Measurements from ENCODE around the gene CHMP6.

CHMP6 gene

GRCh38 chr17:80970762-80971703, 20.6 kb upstream of the CHMP6 start:
- DNase-seq (ENCODE audit: low read depth in 1 of 2, low spot score in 1 of 2), result no peak

- DNase-seq (ENCODE audit: low read depth in 1 of 2, low spot score in 1 of 2), result no peak
These were observed 19.8 kb upstream of the CHMP6 start for GRCh38 chr17:80971704-80972304.

GRCh38 chr17:80976701-80977100, 14.9 kb upstream of the CHMP6 start:
- no peak for DNase-seq (ENCODE audit: low read depth in 1 of 2, low spot score in 1 of 2)

GRCh38 chr17:80977172-80977571, 14.5 kb upstream of the CHMP6 start:
- DNase-seq (ENCODE audit: low read depth in 1 of 2, low spot score in 1 of 2), result no peak

GRCh38 chr17:80978499-80979497, 12.8 kb upstream of the CHMP6 start:
- DNase-seq (ENCODE audit: low read depth in 1 of 2, low spot score in 1 of 2), result no peak

GRCh38 chr17:80979547-80980378, 11.9 kb upstream of the CHMP6 start:
- DNase-seq (ENCODE audit: low read depth in 1 of 2, low spot score in 1 of 2), result no peak

GRCh38 chr17:80980397-80981061, 11.1 kb upstream of the CHMP6 start:
- DNase-seq (ENCODE audit: low read depth in 1 of 2, low spot score in 1 of 2), result no peak

GRCh38 chr17:80981062-80981902, 10.4 kb upstream of the CHMP6 start:
- no peak for DNase-seq (ENCODE audit: low read depth in 1 of 2, low spot score in 1 of 2)

- no peak for DNase-seq (ENCODE audit: low read depth in 1 of 2, low spot score in 1 of 2)
These were observed 9.7 kb upstream of the CHMP6 start for GRCh38 chr17:80981929-80982425.

- no peak for DNase-seq (ENCODE audit: low read depth in 1 of 2, low spot score in 1 of 2)
These were observed 9.1 kb upstream of the CHMP6 start for GRCh38 chr17:80982426-80982974.

GRCh38 chr17:80983545-80983944, 8.1 kb upstream of the CHMP6 start:
- DNase-seq (ENCODE audit: low read depth in 1 of 2, low spot score in 1 of 2), result no peak

GRCh38 chr17:80984749-80985148, 6.9 kb upstream of the CHMP6 start:
- DNase-seq (ENCODE audit: low read depth in 1 of 2, low spot score in 1 of 2), result no peak

- DNase-seq (ENCODE audit: low read depth in 1 of 2, low spot score in 1 of 2), result no peak
These were observed 5.6 kb upstream of the CHMP6 start for GRCh38 chr17:80986046-80986445.

- no peak for DNase-seq (ENCODE audit: low read depth in 1 of 2, low spot score in 1 of 2)
These were observed 4.7 kb upstream of the CHMP6 start for GRCh38 chr17:80986816-80987475.

- no peak for DNase-seq (ENCODE audit: low read depth in 1 of 2, low spot score in 1 of 2)
These were observed 3.6 kb upstream of the CHMP6 start for GRCh38 chr17:80987941-80988461.

- DNase-seq (ENCODE audit: low read depth in 1 of 2, low spot score in 1 of 2), result no peak
These were observed 2.1 kb upstream of the CHMP6 start for GRCh38 chr17:80989586-80989913.

GRCh38 chr17:80990921-80991644, 558 bp upstream of the CHMP6 start:
- no peak for DNase-seq (ENCODE audit: low read depth in 1 of 2, low spot score in 1 of 2)
